Cardiac fibroblast (primary cell): ENCODE results near the gene EXD3.

Experiments used
- DNase-seq, 2 donors: peaks; one replicate each; pipeline versions ENCODE4 v3.0.0 to v3.0.0-alpha.2; 2010; ENCODE audit warnings: low read depth in 2 of 2
- H3K4me3 ChIP-seq, 2 donors: replicated peaks in 1 of 2; 1 replicate in 1 of 2; 2 replicates in 1 of 2; pipeline ENCODE4 v1.5.1; 2011; ENCODE audit warnings: low read depth in 2 of 2, low read length in 2 of 2, mild to moderate bottlenecking in 2 of 2, moderate library complexity in 1 of 2
- CTCF ChIP-seq: IDR thresholded peaks from one replicate; pipeline ENCODE4 v1.5.1; 2011; ENCODE audit warnings: low read depth, mild to moderate bottlenecking, low read length, inconsistent platforms

Gene EXD3

DNA sequence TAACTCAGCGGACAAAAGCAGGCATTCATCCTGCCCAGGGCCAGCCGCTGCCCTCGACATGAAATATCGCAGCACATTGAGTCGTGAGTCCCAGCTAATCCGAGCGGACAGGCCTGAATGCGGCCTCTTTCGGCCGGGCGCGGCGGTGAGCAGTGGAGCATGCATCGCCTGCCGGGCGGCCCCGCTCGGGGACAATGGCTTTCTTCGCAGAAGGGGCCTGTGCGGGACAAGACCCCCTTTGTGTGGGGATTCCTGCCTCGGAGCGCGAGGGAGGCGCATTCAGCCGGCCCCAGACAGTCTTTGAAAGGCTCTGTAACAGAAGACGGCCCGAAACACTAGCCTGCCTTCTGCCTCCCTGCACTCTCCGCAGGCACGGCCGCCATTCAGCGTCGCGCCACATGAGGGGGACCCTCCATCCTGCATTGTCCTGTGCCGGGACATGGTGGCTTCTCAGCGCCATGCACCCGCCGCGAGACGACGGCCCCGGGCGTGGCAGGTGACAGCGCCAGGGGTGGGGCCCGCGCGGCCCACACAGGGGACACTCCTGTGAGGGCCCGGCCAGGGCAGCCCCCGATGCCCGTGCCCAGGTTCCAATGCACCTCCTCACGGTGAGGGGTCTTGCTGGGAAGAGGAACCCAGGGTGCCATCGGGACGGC lies 52.0 kb downstream of the EXD3 start:
- H3K4me3 ChIP-seq = no peak overlapping the region
- DNase-seq = no peak
- no peak for TF ChIP-seq CTCF

DNA sequence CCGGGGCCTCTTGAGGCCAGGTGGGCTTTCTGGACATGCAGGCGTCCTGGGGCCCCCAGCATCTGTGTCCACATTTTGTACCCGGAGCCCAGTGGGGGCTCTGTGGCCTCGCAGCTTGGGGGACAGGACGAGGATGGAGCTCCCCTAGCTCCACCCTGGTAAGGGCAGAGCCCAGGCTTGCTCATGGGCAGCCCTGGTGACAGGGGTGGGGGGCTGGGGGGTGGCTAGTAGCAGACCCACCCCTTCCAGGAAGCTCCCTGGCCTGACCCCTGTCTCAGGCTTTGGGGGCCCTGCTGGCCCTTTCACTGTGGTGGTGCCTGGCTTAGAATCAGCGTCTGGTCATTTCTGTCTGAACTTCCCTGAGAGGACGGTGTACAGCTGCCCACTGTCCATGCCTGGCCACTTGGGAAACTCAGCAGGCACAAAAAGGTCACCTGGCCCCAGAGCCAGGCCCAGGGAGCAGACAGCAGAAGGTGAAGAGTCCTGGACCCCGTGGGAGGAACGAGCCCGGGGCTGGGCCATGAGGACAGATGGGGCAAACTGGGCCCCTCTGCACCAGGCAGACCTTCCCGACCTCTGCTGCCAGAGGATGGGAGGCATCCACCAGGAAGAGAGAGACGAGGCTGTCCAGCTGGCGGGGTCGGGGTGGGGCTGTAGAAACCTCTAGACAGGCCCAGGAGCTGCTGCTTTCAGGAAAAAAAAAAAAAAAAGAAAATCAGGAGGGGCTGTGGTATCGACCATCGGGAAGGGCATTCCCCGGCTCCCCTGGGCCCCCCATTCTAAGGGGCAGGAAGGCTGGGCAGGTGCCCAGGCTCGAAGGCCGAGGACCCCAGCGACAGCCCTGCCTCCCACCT lies 52.8 kb downstream of the EXD3 start:
- no peak for DNase-seq
- no peak for TF ChIP-seq CTCF

DNA sequence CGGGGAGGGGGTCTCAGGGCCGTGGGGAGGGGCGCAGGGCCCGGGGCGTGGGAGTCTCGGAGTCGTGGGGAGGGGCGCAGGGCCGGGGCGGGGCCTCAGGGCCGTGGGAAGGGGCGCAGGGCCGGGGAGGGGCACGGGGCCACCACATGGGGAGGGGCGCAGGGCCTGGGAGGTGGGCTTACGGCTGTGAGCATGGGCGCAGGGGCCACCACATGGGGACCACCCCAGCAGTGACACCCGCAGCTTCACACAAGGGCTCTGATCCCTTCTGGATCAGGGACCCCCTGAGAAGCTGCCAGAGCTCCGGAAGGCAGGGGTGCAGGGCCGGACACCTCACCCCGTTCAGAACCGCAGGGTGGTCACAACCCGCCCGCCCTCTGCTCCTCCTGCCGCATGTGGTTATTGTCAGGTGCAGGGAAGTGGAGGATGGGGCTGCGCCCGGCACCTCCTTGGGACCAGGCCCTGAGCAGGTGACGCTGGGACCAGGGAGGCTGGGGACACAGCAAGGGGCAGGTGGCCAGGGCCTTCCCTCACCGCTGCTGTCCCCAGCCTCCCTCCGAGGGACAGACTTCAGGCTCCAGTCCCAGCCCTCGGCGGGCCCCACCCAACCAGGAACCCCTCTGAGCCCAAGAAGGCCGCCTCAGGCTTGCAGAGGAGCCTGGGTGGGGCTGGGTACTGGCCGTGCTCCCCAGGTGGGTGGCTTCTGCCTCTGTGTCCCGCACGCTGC lies 53.7 kb downstream of the EXD3 start:
- no peak overlapping the region for H3K4me3 ChIP-seq
- DNase-seq = no peak
- TF ChIP-seq CTCF = no peak

More for the DNA sequence above, 52.8 kb downstream of the EXD3 start:
- no peak overlapping the region for H3K4me3 ChIP-seq

DNA sequence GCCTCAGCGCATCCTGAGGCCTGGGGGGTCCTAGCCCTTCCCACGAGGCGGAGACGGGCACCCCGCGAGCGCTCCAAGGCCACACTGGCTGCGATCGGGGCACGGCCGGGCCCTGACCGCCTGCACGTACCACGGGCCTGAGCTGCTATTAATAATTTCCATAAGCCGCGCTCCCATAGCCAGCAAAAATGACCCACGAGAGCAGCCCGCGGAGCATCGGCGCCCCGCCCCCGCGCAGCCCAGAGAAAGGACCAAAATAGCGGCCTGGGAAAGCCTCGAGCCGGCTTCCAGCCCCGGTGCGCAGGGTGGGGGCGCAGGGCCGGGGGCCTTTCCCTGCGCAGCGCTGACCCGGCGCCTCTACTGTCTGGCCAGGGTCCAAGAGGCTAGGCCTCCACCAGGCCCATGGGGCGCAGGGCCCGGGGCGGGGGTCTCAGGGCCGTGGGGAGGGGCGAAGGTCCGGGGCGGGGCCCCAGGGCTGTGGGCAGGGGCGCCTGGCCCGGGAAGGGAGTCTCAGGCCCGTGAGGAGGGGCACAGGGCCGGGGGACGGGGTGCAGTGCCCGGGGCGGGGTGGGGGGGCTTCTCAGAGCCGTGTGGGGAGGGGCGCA lies 54.4 kb downstream of the EXD3 start:
- no peak for DNase-seq
- TF ChIP-seq CTCF = no peak
- H3K4me3 ChIP-seq = no peak overlapping the region

DNA sequence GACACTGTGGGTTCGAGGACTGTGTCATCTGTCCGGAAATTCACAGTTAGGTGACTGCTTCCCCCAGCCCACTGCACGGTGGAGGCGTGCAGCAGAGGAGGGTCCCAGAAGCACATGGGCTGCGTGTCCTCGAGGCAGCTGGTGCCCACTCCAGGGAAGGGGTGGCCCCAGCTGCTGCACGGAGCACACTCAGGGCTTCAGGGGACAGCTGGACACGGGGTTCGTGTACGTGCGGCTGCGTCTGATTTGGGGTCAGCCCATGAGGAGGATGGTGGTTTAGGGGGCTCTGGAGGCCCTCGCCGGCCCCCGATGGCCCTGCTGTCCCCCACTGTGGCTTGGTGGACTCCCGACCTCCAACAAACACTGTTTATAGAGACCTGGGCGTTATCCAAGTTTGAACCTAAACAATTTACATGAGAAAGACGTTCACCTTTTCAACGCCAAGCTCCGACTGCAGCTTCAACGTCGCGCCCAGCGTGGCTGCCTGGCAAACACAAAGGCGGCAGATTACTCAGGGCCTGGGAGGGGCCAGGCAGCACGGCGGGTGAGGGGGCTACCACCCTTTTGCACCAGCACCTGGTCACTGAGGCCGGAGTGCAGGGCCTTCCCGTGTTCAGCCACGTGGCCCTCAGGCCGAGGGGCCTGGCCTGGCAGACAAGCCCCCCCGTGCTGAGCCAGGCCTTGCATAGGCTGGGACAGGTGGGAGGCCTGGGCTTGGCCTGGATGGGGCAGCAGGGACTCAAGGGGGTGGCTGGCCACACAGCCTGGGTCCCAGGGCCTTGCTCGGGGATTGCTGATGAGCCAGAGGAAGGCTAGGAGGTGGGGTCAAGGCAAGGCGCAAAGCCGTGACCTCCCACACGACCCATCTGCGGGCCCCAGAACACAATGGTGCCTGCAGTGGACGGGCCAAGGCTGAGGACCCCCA lies 55.2 kb downstream of the EXD3 start:
- no peak for DNase-seq
- no peak for TF ChIP-seq CTCF
- no peak overlapping the region for H3K4me3 ChIP-seq
